ENCODE measurements around the gene TFCP2.

The TFCP2 gene

GRCh38 chr12:51156245-51156765 lies 16.6 kb downstream of the TFCP2 start:
- no peak for DNase-seq (ENCODE audit: low read depth)

- no peak for DNase-seq (ENCODE audit: low read depth)
Measured at GRCh38 chr12:51152953-51153352, 20.0 kb downstream of the TFCP2 start.

- DNase-seq (ENCODE audit: low read depth): no peak
Measured at GRCh38 chr12:51150777-51151176, 22.2 kb downstream of the TFCP2 start.

DNA sequence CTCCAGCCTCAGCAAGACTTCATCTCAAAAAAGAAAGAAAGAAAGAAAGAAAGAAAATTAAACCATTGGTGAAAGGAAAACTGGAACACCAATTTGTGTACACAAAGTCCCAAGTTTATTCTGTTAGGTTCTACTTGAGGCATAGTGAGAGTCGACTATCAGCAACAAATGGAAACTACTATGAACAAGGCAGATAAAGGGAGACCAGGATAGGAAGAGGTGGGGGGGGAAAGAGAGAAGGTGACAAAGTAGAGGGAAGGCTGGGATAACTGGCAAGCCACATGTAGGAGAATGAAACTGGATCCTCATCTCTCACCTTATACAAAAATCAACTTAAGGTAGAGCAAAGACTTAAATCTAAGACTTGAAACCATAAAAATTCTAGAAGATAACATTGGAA lies 25.6 kb downstream of the TFCP2 start:
- no peak for DNase-seq (ENCODE audit: low read depth)

DNA sequence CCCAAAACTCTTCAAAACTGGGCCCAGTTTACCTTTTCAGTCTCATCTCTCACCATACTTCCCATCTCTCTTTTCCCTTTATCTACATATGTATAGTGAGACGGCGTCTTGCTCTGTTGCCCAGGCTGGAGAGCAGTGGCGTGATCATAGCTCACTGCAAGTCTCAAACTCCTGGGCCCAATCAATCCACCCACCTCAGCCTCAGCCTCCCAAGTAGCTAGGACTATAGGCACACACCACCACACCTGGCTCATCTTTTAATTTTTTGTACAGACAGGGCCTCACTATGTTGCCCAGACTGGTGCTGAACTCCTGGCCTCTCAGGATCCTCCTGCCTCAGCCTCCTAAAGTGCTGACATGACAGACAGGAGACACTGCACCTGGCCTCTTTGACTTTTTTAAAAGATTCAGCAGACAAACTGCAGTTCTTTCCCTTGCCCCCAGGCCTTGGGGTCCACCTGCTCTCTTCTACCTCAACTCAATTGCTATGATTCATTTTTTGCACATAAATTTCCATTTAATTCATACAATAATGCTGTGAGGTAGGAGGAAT lies 33.6 kb downstream of the TFCP2 start:
- DNase-seq (ENCODE audit: low read depth): no peak

- no peak for DNase-seq (ENCODE audit: low read depth)
Measured at GRCh38 chr12:51132693-51133092, 40.2 kb downstream of the TFCP2 start.

GRCh38 chr12:51131745-51132521 lies 41.0 kb downstream of the TFCP2 start:
- DNase-seq (ENCODE audit: low read depth): no peak

GRCh38 chr12:51128919-51129318 lies 44.0 kb downstream of the TFCP2 start:
- DNase-seq (ENCODE audit: low read depth): no peak

DNA sequence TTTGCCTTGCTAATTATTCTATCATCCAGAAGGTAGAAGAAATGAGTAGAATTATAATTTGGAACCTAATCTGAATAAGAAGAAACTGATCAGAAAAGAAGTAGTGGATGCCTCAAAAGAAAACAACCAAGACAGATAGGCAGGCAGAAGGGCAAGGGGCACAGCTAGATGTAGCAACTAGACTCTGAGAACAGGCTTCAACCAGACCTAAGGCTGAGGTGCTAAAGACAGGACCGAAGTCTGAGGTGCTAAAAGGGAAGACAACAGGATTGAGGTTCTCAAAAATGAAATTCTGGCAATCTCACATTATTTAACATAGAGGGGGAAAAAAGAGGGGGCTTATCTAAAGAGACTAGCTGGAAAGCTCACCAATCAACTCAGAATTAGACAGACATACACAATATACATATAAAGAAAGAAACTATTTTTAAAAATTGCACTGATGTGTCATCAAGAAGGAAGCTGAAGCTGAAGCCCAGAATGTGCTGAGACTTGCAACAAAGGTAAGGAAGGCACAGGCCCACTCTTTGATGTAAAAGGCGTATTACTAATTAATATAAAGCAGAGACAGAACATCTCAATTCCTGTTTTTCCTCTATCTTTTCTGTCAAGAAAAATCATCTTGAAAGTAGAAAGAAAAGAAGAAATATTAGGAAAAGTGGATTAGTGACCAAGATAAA lies 45.7 kb downstream of the TFCP2 start:
- no peak for DNase-seq (ENCODE audit: low read depth)

DNA sequence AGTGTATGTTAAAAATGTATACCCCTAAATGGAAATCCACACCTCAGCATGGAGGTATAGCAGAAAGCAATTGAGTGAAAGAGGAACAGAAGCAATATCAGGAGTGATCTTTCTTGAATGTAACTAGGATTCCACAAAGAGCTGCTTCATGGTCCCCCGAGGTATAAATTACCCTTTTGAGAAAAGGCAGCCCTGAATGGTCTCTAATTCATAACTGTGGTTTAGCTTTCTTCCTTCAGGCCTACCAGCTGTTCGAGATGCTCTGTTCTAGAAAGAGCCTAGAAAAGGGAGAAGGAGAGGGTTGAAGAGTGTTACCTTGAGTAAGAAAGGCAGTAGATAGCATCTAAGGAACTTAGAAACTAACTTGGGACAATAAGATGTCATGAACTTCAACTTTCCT lies 46.6 kb downstream of the TFCP2 start:
- no peak for DNase-seq (ENCODE audit: low read depth)

GRCh38 chr12:51124504-51124903 lies 48.4 kb downstream of the TFCP2 start:
- no peak for DNase-seq (ENCODE audit: low read depth)

GRCh38 chr12:51122844-51123243 lies 50.1 kb downstream of the TFCP2 start:
- DNase-seq (ENCODE audit: low read depth): no peak

DNA sequence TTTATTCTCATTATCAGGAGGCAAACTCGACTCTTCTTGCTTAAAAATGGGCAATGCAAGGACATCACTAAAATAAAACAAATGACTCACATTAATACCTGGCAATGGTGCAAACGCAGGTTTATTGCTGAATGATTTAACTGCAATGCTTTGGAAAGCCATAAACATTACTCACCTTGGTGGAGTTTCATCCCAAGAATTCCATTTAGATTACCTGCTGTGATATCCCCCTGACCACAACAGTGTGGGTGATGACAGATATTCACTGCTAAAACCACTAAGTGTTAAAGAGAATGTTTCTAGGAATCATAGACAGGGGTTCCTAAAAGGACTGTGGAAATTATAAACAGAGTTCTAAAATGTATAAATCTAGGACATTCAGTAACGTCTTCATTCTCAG lies 54.2 kb downstream of the TFCP2 start:
- no peak for DNase-seq (ENCODE audit: low read depth)

DNA sequence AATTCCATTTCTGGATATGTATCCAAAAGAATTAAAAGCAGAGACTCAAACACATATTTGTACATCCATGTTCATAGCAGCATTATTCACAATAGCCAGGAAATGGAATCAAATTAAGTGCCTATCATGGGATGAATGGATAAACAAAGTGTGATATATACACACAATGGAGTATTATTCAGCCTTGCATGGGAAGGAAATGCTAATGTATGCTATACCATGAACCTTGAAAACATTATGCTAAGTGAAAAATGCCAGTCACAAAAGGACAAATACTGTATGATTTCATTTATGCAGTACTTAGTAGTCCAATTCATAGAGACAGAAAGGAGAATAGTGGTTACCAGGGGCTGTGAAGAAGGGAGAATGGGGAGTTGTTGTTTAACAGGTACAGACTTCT lies 57.4 kb downstream of the TFCP2 start:
- DNase-seq (ENCODE audit: low read depth): no peak

GRCh38 chr12:51108136-51108535 lies 64.8 kb downstream of the TFCP2 start:
- no peak for DNase-seq (ENCODE audit: low read depth)

GRCh38 chr12:51103977-51104376 lies 69.0 kb downstream of the TFCP2 start:
- DNase-seq (ENCODE audit: low read depth): no peak

DNA sequence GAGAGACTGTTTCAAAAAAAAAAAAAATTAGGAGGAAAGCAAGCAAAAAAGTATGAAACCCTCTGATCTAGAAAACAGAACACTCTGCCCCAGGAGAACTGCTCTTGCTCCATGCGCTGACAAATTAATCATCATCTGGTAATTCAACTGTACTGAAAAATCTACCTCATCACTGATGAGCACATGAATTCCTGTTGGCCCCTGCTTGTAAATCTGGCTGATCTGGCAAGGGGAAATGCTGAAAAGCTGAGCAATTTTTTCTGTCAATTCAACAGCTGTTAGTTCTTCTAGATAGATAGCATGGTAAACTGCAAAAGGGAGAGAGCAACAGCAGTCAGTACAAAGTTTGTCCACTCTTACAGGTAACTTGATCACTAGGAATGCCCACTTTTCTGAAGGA lies 74.3 kb downstream of the TFCP2 start:
- DNase-seq (ENCODE audit: low read depth): no peak

- DNase-seq (ENCODE audit: low read depth): no peak
Measured at GRCh38 chr12:51090705-51091229, 82.2 kb downstream of the TFCP2 start.

DNA sequence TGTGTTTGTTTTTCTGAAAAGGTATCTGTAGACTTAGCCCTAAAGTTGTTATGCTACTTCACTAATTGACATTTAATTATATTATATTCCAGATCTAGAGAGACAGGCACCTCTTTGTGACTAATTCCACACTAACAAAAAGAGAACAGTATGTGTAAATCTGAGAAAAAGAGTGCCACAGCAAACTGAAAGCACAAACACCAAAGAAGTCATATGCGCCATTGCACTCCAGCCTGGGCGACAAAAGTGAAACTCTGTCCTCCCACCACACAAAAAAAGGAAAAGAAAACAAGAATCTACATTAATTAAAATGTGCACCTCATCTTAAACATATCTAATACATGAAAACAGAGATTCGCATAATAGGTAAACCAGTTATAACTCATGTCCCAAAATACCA lies 85.1 kb downstream of the TFCP2 start:
- no peak for DNase-seq (ENCODE audit: low read depth)

- no peak for DNase-seq (ENCODE audit: low read depth)
Measured at GRCh38 chr12:51086933-51087332, 86.0 kb downstream of the TFCP2 start.

- no peak for DNase-seq (ENCODE audit: low read depth)
Measured at GRCh38 chr12:51085757-51086156, 87.2 kb downstream of the TFCP2 start.

GRCh38 chr12:51083126-51083833 lies 89.7 kb downstream of the TFCP2 start, which contains the start of gene CSRNP2:
CSRNP2 (minus strand) TSS chr12:51083596; CDS start chr12:51076561, 7,035 bp downstream.
- DNase-seq (ENCODE audit: low read depth): peak; percentile 92
